RWPE1 (cell line): Measurements from ENCODE around the gene NEURL1B.

Experiments used
- CTCF ChIA-PET: fragments of 350-600 bp; sonication (Branson Sonifier 250); formaldehyde crosslinking; extraction: SDS; loops from one replicate; lab custom pipeline; 2021; lab: Yijun Ruan, JAX
- POLR2A ChIA-PET: fragments of 400-600 bp; formaldehyde crosslinking; extraction: SDS; loops from one replicate; lab custom pipeline; 2020; ENCODE audit warnings: antibody characterized with exemption; ENCODE audit not compliant: low non-redundant PET; lab: Yijun Ruan, JAX
- DNase-seq: peaks from one replicate; pipeline ENCODE4 v3.0.0; 2012; ENCODE audit warnings: low spot score
- H3K27ac ChIP-seq: fragments of 450-650 bp; 2 replicates; pipeline ENCODE4 v1.5.1; 2017
- CTCF ChIP-seq: fragments of 450-650 bp; conservative IDR thresholded peaks from 2 replicates; pipeline ENCODE4 v1.5.1; 2017; ENCODE audit warnings: low read depth, mild to moderate bottlenecking

NEURL1B gene

GRCh38 chr5:172664018-172664417 lies 23.0 kb downstream of the NEURL1B start:
- POLR2A ChIA-PET, result no interaction called here
- no peak overlapping the region for H3K27ac ChIP-seq
- DNase-seq, result no peak
- no peak for TF ChIP-seq CTCF
- CTCF ChIA-PET, result interaction anchor here (0.7 kb wide), 1 partner anchor 1917 kb away, joined by 3 read pairs; no protein-coding TSS in a partner anchor

GRCh38 chr5:172664681-172665541 lies 23.8 kb downstream of the NEURL1B start:
- POLR2A ChIA-PET, result interaction anchor here (0.6 kb wide), 1 partner anchor 232 kb away, joined by 6 read pairs; no protein-coding TSS in a partner anchor
- CTCF ChIA-PET, result no interaction called here
- no peak for DNase-seq
- no peak for TF ChIP-seq CTCF
- H3K27ac ChIP-seq, result peak overlapping the region; percentile 20

- ChIA-PET POLR2A (no interaction called here), CTCF (interaction anchor here (1.0 kb wide), 1 partner anchor 93 kb away, joined by 4 read pairs; no protein-coding TSS in a partner anchor)
- H3K27ac ChIP-seq, result peak overlapping the region; percentile 68
- TF ChIP-seq CTCF, result no peak
- no peak for DNase-seq
Measured at GRCh38 chr5:172666251-172666650, 25.2 kb downstream of the NEURL1B start.

- POLR2A ChIA-PET, result no interaction called here
- H3K27ac ChIP-seq, result peak overlapping the region; percentile 68
- DNase-seq, result no peak
- CTCF ChIA-PET, result interaction anchor here (0.9 to 1.1 kb wide), 2 partner anchors 9 to 21 kb away, joined by 3 to 4 read pairs; no protein-coding TSS in a partner anchor
- no peak for TF ChIP-seq CTCF
Measured at GRCh38 chr5:172667786-172668593, 26.9 kb downstream of the NEURL1B start.

GRCh38 chr5:172668594-172669071 lies 27.6 kb downstream of the NEURL1B start:
- ChIA-PET POLR2A (no interaction called here), CTCF (no interaction called here)
- H3K27ac ChIP-seq, result peak overlapping the region; percentile 68
- no peak for TF ChIP-seq CTCF
- no peak for DNase-seq

GRCh38 chr5:172669386-172670004 lies 28.4 kb downstream of the NEURL1B start:
- POLR2A ChIA-PET, result no interaction called here
- CTCF ChIA-PET, result no interaction called here
- TF ChIP-seq CTCF, result no peak
- peak overlapping the region; percentile 13; the same call in 1 of the 2 replicates for H3K27ac ChIP-seq
- no peak for DNase-seq
